ENCODE results near the gene COPZ2.

DNA sequence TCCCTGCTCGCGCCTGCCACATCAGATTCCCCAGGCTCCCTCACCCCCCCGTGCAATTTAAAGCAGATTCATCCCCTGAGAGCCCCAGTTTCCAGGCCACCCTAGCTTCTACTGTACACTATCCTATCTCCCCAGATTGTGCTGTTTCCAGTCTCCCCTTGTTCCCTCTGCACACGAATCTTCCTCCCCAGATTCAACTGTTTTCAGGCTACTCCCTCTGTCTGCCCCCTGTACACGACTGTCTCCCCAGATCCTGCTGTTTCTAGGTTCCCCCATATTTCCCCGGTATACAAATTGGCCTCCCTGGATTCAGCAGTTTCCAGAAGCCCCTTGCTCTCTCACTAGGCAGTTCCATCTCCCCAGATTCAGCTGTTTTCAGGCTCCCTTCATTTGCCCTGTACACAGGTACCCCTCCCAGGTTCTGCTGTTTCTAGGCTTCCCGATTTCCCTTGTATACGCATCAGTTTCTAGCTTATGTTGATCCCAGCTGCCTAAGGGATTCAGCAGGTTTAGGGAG is 22.9 kb downstream of the COPZ2 start:
- TF ChIP-seq, protein P1, sequence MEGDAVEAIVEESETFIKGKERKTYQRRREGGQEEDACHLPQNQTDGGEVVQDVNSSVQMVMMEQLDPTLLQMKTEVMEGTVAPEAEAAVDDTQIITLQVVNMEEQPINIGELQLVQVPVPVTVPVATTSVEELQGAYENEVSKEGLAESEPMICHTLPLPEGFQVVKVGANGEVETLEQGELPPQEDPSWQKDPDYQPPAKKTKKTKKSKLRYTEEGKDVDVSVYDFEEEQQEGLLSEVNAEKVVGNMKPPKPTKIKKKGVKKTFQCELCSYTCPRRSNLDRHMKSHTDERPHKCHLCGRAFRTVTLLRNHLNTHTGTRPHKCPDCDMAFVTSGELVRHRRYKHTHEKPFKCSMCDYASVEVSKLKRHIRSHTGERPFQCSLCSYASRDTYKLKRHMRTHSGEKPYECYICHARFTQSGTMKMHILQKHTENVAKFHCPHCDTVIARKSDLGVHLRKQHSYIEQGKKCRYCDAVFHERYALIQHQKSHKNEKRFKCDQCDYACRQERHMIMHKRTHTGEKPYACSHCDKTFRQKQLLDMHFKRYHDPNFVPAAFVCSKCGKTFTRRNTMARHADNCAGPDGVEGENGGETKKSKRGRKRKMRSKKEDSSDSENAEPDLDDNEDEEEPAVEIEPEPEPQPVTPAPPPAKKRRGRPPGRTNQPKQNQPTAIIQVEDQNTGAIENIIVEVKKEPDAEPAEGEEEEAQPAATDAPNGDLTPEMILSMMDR (IDR thresholded peaks at IDR 0.05) = no peak
- no peak for TF ChIP-seq POLR2A (IDR thresholded peaks at IDR 0.05)

Measured in testis (tissue), 2 donors.